Measurements from ENCODE around the gene SMAGP. TPM values are rescaled to one million over a fixed set of nuclear protein-coding genes. Genes with fewer than 3 reads are reported as not detected.
"Not testable (repeated sequence)": the region's sequence is repeated elsewhere in the genome, so short reads cannot be mapped to it uniquely, and the experiment has no call there.

SMAGP gene
- total and polyA plus RNA-seq, 4 donors: 2.4 to 6.4 (median 4.2) TPM

GRCh38 chr12:51293696-51294095 lies 23.5 kb upstream of the SMAGP start:
- no peak overlapping the region for H3K9ac ChIP-seq (ENCODE audit: low read depth in 1 of 2, low read length in 2 of 2)
- TF ChIP-seq FOXA2 (IDR thresholded peaks at IDR 0.05) (no peak), HNF4A (conservative IDR thresholded peaks at IDR 0.05) (no peak), SP1 (IDR thresholded peaks at IDR 0.05) (no peak), CTCF (IDR thresholded peaks at IDR 0.05; ENCODE audit: low read depth, low read length, missing input control) (no peak), MAX (IDR thresholded peaks at IDR 0.05) (no peak), ZBTB33 (IDR thresholded peaks at IDR 0.05) (no peak), ATF3 (IDR thresholded peaks at IDR 0.05) (no peak), REST (IDR thresholded peaks at IDR 0.05) (no peak), RAD21 (IDR thresholded peaks at IDR 0.05) (no peak), RXRA (IDR thresholded peaks at IDR 0.05) (no peak), TAF1 (conservative IDR thresholded peaks at IDR 0.05) (no peak), JUND (IDR thresholded peaks at IDR 0.05) (no peak), EGR1 (IDR thresholded peaks at IDR 0.05; ENCODE audit: low read depth in 2 of 2) (no peak), NR2F2 (IDR thresholded peaks at IDR 0.05) (no peak), GABPA (IDR thresholded peaks at IDR 0.05 in 1 of 2, conservative IDR thresholded peaks at IDR 0.05 in 1 of 2) (no peak)
- no peak overlapping the region for H3K27ac ChIP-seq (ENCODE audit: low read depth in 1 of 2, low read length in 2 of 2)
- no peak for DNase-seq (ENCODE audit: low spot score)
- H3K4me3 ChIP-seq (ENCODE audit: low read depth in 1 of 3, low read length in 3 of 3): no peak overlapping the region
- no peaks in the 10 kb centered on the region for H3K36me3 ChIP-seq (ENCODE audit: control insufficient read depth in 4 of 4, insufficient read depth in 3 of 4, low read depth in 1 of 4, low read length in 3 of 4)
- no peaks in the 10 kb centered on the region for H3K9me3 ChIP-seq (ENCODE audit: control insufficient read depth in 4 of 4, low read length in 3 of 4)
- no peaks in the 10 kb centered on the region for H3K27me3 ChIP-seq (ENCODE audit: control insufficient read depth in 4 of 4, insufficient read depth in 4 of 4, low read length in 3 of 4)
- H3K4me1 ChIP-seq (ENCODE audit: control insufficient read depth in 4 of 4, insufficient read depth in 4 of 4, low read length in 3 of 4): no peaks in the 10 kb centered on the region

GRCh38 chr12:51291603-51292513 lies 21.6 kb upstream of the SMAGP start:
- H3K27ac ChIP-seq (ENCODE audit: low read depth in 1 of 2, low read length in 2 of 2); H3K9ac ChIP-seq (ENCODE audit: low read depth in 1 of 2, low read length in 2 of 2); H3K4me1 ChIP-seq (ENCODE audit: control insufficient read depth in 4 of 4, insufficient read depth in 4 of 4, low read length in 3 of 4); H3K9me3 ChIP-seq (ENCODE audit: control insufficient read depth in 4 of 4, low read length in 3 of 4); DNase-seq (ENCODE audit: low spot score); H3K4me3 ChIP-seq (ENCODE audit: low read depth in 1 of 3, low read length in 3 of 3); H3K36me3 ChIP-seq (ENCODE audit: control insufficient read depth in 4 of 4, insufficient read depth in 3 of 4, low read depth in 1 of 4, low read length in 3 of 4); H3K27me3 ChIP-seq (ENCODE audit: control insufficient read depth in 4 of 4, insufficient read depth in 4 of 4, low read length in 3 of 4): not testable (repeated sequence)
- WGBS: 79% methylated on average over 9 of the region's 9 CpGs

Data from liver (tissue), 9 donors.